ENCODE measurements around the gene TRAM2. TPM values are rescaled to one million over a fixed set of nuclear protein-coding genes. Genes with fewer than 3 reads are reported as not detected.
A peak's percentile ranks its signal among the peaks of the same experiment; 100 is the strongest.

TRAM2 gene
- total RNA-seq, 1 experiment from 2014 or later = 243 TPM

- Histone ChIP-seq H3K36me3 (peaks cover 89% of the 10 kb centered on the region), H3K9me3 (no peaks in the 10 kb centered on the region), H3K27me3 (no peaks in the 10 kb centered on the region), H3K4me3 (no peak overlapping the region)
- peak; percentile 66 for DNase-seq
Measured at GRCh38 chr6:52557389-52558265, 19.2 kb downstream of the TRAM2 start.

GRCh38 chr6:52555518-52556233 is 21.2 kb downstream of the TRAM2 start:
- Histone ChIP-seq H3K4me3 (no peak overlapping the region), H3K9me3 (no peaks in the 10 kb centered on the region), H3K36me3 (peaks cover 87% of the 10 kb centered on the region), H3K27me3 (no peaks in the 10 kb centered on the region)
- no peak for DNase-seq

DNA sequence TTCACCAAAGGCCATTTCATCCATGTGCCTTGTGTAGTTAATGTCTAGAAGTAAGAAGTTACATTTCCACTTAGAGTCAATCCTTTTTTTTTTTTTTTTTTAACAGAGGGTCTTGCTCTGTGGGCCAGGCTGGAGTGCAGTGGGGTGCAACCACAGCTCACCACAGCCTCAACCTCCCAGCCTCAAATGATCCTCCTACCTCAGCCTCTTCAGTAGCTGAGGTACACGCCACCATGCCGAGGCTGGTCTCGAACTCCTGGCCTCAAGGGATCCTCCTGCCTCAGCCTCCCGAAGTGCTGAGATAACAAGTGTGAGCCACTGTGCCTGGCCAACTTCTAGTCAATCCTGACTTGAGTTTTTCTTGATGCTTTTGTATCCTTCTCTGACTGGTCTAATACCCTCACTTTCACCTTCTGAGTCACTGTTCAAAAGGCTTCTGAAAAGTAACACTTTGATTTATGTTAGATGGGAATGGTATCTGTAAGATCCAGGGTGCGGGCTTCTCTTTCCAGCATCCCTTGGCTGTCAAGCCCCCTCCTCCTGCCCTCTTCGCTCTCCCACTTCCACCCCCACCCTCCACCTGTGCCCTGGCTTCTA is 22.1 kb downstream of the TRAM2 start:
- no peaks in the 10 kb centered on the region for H3K27me3 ChIP-seq
- no peak for DNase-seq
- H3K36me3 ChIP-seq = peaks cover 87% of the 10 kb centered on the region
- no peak overlapping the region for H3K4me3 ChIP-seq
- H3K9me3 ChIP-seq = no peaks in the 10 kb centered on the region

DNA sequence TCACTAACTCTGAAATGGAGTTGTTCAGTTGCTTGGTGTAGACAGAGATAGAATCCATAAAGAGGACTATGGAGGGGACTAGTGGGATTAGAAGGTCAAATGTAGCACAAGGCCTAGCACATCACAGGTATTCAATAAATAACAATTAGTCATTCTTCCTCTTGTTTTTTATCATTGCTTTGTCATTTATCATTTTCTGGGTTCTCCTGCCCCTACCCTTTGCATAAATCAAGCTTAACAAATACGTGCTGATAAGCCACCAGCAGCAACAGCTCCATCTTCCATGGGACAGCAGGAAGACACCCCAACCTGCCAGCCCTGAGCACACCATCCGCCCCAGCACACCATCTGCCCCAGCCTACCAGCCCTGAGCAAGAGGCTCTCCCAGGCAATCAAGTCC is 23.1 kb downstream of the TRAM2 start:
- no peak for DNase-seq
- Histone ChIP-seq H3K27me3 (no peaks in the 10 kb centered on the region), H3K36me3 (peaks cover 87% of the 10 kb centered on the region), H3K9me3 (no peaks in the 10 kb centered on the region), H3K4me3 (no peak overlapping the region)

DNA sequence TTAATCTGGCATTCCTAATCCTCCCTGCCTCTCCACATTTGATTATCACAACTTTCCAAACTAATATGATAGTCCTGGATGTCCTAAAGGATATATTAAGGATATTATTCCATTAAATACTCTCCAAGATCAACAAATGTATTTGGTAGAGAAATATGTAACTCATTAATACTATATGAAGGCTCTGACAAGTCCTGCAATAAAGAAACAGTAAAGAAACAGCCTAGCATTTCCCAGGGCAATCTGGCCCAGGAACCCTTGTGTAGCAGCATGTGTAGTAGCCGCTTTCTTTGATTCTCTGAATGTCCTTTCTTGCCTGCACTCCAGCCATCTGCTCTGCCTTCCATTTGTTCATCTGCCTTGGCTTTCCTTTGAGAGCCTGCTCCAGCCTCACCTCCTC is 23.7 kb downstream of the TRAM2 start:
- Histone ChIP-seq H3K27me3 (no peaks in the 10 kb centered on the region), H3K9me3 (no peaks in the 10 kb centered on the region), H3K4me3 (no peak overlapping the region), H3K36me3 (peaks cover 87% of the 10 kb centered on the region)
- DNase-seq = no peak

- H3K4me3 ChIP-seq = peak overlapping the region; percentile 0; the same call in 1 of the 2 replicates
- DNase-seq = no peak
Measured at GRCh38 chr6:52552278-52552643, 24.6 kb downstream of the TRAM2 start.

DNA sequence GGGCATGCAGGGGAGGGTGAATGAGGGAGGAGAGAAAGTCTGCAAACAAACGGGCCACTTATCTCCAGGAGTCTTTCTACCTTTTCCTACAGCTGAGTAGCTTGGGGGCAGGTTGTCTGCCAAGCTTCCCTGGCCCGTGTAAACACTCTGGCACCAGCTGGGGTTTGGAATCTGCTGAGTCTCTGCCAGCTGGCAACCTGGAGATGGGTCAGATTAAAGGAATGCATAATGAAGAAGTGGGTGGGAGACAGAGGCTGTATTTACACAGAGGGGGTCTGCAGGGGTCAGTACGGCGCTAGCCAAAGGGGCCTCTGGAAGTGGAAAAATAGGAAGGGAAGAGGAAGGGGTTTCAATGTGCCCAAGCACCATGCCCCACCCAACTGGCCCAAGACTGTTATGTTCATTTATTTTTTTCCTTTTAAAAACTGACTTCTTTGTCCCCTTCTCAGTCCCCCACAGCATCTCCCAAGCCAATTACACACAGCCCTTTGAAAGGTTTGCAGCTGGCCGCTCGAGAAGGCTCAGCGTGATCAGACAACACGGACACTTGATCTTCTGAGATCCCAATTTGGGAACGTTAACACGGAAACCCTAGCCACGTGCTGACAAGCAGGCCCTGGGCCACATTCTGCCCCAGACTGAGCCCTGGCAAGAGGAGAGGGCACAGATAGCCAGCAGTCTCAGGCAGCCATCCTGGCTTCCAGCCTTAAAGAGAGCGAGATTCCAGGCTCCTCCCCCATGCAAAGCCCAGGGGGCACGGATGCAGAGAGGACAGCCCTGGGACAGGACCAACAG is 25.2 kb downstream of the TRAM2 start:
- peaks cover 87% of the 10 kb centered on the region for H3K36me3 ChIP-seq
- DNase-seq = peak; percentile 100
- H3K27me3 ChIP-seq = no peaks in the 10 kb centered on the region
- peak overlapping the region; percentile 0; the same call in 1 of the 2 replicates for H3K4me3 ChIP-seq
- no peaks in the 10 kb centered on the region for H3K9me3 ChIP-seq

More at GRCh38 chr6:52552278-52552643, 24.6 kb downstream of the TRAM2 start:
- H3K9me3 ChIP-seq = no peaks in the 10 kb centered on the region
- no peaks in the 10 kb centered on the region for H3K27me3 ChIP-seq
- H3K36me3 ChIP-seq = peaks cover 87% of the 10 kb centered on the region

DNA sequence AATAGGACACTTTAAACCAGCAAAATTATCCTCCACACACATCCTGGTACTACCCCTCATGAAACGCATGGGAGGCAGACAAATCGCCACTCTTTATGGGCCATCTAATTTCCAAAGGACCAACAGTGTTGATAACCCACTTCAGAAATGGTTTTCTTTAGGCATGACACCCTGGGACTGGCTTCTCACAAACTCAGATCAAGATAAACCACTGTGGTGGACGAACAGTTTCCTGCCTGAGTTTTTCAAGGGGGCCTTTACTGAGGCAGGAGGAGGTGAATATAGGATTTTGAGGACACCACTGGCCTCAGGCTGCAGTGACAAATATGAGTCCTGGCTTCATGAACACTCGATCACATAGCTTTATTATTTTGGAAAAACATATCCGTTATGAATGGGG is 26.0 kb downstream of the TRAM2 start:
- no peaks in the 10 kb centered on the region for H3K9me3 ChIP-seq
- H3K27me3 ChIP-seq = no peaks in the 10 kb centered on the region
- H3K4me3 ChIP-seq = no peak overlapping the region
- no peak for DNase-seq
- H3K36me3 ChIP-seq = peaks cover 90% of the 10 kb centered on the region

GRCh38 chr6:52550014-52550575 is 26.8 kb downstream of the TRAM2 start:
- Histone ChIP-seq H3K36me3 (peaks cover 92% of the 10 kb centered on the region), H3K9me3 (no peaks in the 10 kb centered on the region), H3K4me3 (no peak overlapping the region), H3K27me3 (no peaks in the 10 kb centered on the region)
- DNase-seq = peak; percentile 68

GRCh38 chr6:52549428-52549827 is 27.4 kb downstream of the TRAM2 start:
- Histone ChIP-seq H3K36me3 (peaks cover 93% of the 10 kb centered on the region), H3K4me3 (no peak overlapping the region), H3K9me3 (no peaks in the 10 kb centered on the region), H3K27me3 (no peaks in the 10 kb centered on the region)
- no peak for DNase-seq

DNA sequence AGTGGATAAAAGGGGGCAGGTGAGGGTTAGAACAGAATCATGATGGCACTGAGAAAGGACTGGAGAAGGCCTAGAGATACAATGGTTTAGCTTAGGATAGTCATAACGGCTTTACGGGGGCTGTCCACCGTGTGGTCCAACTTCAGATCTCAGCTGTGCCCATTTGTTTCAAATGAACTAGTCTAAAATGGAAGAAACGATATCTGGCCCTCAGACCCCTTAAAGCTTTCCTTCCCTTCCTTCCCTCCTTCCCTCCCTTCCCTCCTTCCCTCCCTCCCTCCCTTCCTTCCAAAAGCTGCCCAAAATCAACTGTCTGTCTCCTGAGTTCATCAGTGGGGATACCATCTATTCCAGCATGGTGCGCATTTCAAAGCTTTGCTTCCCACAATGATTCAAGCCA is 27.9 kb downstream of the TRAM2 start:
- Histone ChIP-seq H3K36me3 (peaks cover 94% of the 10 kb centered on the region), H3K27me3 (no peaks in the 10 kb centered on the region), H3K4me3 (no peak overlapping the region), H3K9me3 (no peaks in the 10 kb centered on the region)
- DNase-seq = no peak

- Histone ChIP-seq H3K9me3 (no peaks in the 10 kb centered on the region), H3K36me3 (peaks cover 94% of the 10 kb centered on the region), H3K27me3 (no peaks in the 10 kb centered on the region), H3K4me3 (no peak overlapping the region)
- no peak for DNase-seq
Measured at GRCh38 chr6:52548353-52548713, 28.5 kb downstream of the TRAM2 start.

- Histone ChIP-seq H3K4me3 (no peak overlapping the region), H3K36me3 (peaks cover 94% of the 10 kb centered on the region), H3K9me3 (no peaks in the 10 kb centered on the region), H3K27me3 (no peaks in the 10 kb centered on the region)
- peak; percentile 61 for DNase-seq
Measured at GRCh38 chr6:52547647-52548352, 29.1 kb downstream of the TRAM2 start.

- DNase-seq = peak; percentile 63
- Histone ChIP-seq H3K4me3 (no peak overlapping the region), H3K36me3 (peaks cover 97% of the 10 kb centered on the region), H3K27me3 (no peaks in the 10 kb centered on the region), H3K9me3 (no peaks in the 10 kb centered on the region)
Measured at GRCh38 chr6:52546678-52547077, 30.2 kb downstream of the TRAM2 start.

DNA sequence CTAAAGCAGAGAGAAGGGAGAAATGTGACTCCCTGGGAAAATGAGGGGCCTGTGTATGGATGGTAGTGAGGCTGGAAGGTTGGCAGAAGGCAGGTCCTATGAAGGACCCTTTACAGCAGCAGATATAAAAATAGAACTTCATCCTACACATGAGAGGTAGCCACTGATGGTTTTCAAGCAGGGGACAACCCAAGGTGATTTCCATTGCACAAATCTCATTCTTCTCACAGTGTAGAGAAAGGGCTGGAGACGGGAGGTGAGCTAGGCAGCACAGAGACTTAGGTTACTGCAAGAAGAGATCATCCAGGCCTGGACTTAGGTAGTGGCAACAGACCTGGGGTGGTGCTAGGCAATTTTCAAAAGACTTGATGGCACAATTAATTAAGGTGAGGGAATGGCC is 30.7 kb downstream of the TRAM2 start:
- peaks cover 98% of the 10 kb centered on the region for H3K36me3 ChIP-seq

More for the DNA sequence above, 30.7 kb downstream of the TRAM2 start:
- Histone ChIP-seq H3K27me3 (no peaks in the 10 kb centered on the region), H3K4me3 (no peak overlapping the region), H3K9me3 (no peaks in the 10 kb centered on the region)
- DNase-seq = no peak
